Endothelial cell of umbilical vein (primary cell): ENCODE data around the gene CTIF. TPM values are rescaled to one million over a fixed set of nuclear protein-coding genes. Genes with fewer than 3 reads are reported as not detected.
"Not testable (repeated sequence)": the region's sequence is repeated elsewhere in the genome, so short reads cannot be mapped to it uniquely, and the experiment has no call there.

Source experiments
- BruUV-seq: library from RNA; stranded (reverse); fragments of 400-500 nt; replicated peaks from 2 replicates; lab custom pipeline; 2021; lab: Mats Ljungman, UMichigan
- CTCF ChIA-PET: fragments of 300-600, 350-600 bp; sonication (Branson Sonifier 250); formaldehyde crosslinking; loops from one replicate; lab custom pipeline; 2021; ENCODE audit warnings: antibody characterized with exemption, inconsistent platforms; lab: Charles Lee
- POLR2A ChIA-PET: fragments of 300-600, 350-600 bp; sonication (Branson Sonifier 250); formaldehyde crosslinking; loops from one replicate; lab custom pipeline; 2021; ENCODE audit warnings: antibody characterized with exemption, inconsistent platforms; lab: Charles Lee
- DNase-seq: peaks from one replicate; pipeline ENCODE4 v3.0.0-alpha.2; 2011; ENCODE audit warnings: low read depth, low spot score
- FAIRE-seq: peaks from 2 replicates; lab custom pipeline; 2011; peaks lifted over from hg19 to GRCh38; lab: Jason Lieb, UNC
- H2AFZ ChIP-seq: 2 replicates; pipeline ENCODE4 v1.6.0; 2012; ENCODE audit warnings: low read depth, low read length, control low read depth, inconsistent platforms
- H3K27ac ChIP-seq: 2 replicates; pipeline ENCODE4 v1.5.1; 2011; ENCODE audit warnings: low read depth, mild to moderate bottlenecking, control low read depth, low read length, moderate library complexity; ENCODE audit not compliant: insufficient read depth
- H3K27me3 ChIP-seq, 2 experiments: 2 replicates each; pipeline versions ENCODE4 v1.6.0 to v1.6.1; 2011; ENCODE audit warnings: low read length in 2 of 2, mixed read lengths in 1 of 2; ENCODE audit not compliant: control insufficient read depth in 2 of 2, insufficient read depth in 2 of 2
- H3K36me3 ChIP-seq, 2 experiments: 2 replicates in 1 of 2; 3 replicates in 1 of 2; pipeline ENCODE4 v1.5.1; 2011; ENCODE audit warnings: low read length in 2 of 2, mild to moderate bottlenecking in 1 of 2, moderate library complexity in 1 of 2; ENCODE audit not compliant: control insufficient read depth in 2 of 2, insufficient read depth in 2 of 2; ENCODE audit errors: extremely low read depth in 1 of 2
- H3K4me1 ChIP-seq: 3 replicates; pipeline ENCODE4 v1.5.1; 2011; ENCODE audit warnings: mild to moderate bottlenecking, low read length; ENCODE audit not compliant: control insufficient read depth, insufficient read depth; ENCODE audit errors: extremely low read depth
- H3K4me2 ChIP-seq: 2 replicates; pipeline ENCODE4 v1.6.1; 2011; ENCODE audit warnings: low read length, control low read depth, mixed read lengths; ENCODE audit not compliant: insufficient read depth
- H3K4me3 ChIP-seq, 3 experiments: fragments of 200-600 bp in 1 of 3; sonication (generic), shearing (Covaris generic) in 1 of 3; replicated peaks in 1 of 3; 2 replicates each; pipeline ENCODE4 v1.5.1; 2011 to 2016; ENCODE audit warnings: control low read depth in 3 of 3, low read length in 3 of 3, mild to moderate bottlenecking in 2 of 3, inconsistent platforms in 1 of 3, low read depth in 1 of 3, moderate library complexity in 1 of 3; ENCODE audit not compliant: insufficient read depth in 1 of 3
- H3K79me2 ChIP-seq: 2 replicates; pipeline ENCODE4 v1.6.0; 2012; ENCODE audit warnings: low read length, inconsistent platforms; ENCODE audit not compliant: control insufficient read depth, insufficient read depth
- H3K9ac ChIP-seq: replicated peaks from 2 replicates; pipeline ENCODE3; 2011; ENCODE audit warnings: low read length, control low read depth; ENCODE audit not compliant: insufficient read depth; ENCODE audit errors: extremely low read depth
- H3K9me1 ChIP-seq: replicated peaks from 3 replicates; pipeline ENCODE4 v1.6.0; 2011; ENCODE audit warnings: mild to moderate bottlenecking, low read length; ENCODE audit not compliant: control insufficient read depth, insufficient read depth; ENCODE audit errors: extremely low read depth
- H3K9me3 ChIP-seq: replicated peaks from 2 replicates; pipeline ENCODE4 v1.5.1; 2012; ENCODE audit warnings: low read length, inconsistent platforms; ENCODE audit not compliant: control insufficient read depth, insufficient read depth
- H4K20me1 ChIP-seq: replicated peaks from 2 replicates; pipeline ENCODE3; 2011; ENCODE audit warnings: mild to moderate bottlenecking, low read length; ENCODE audit not compliant: control insufficient read depth, insufficient read depth; ENCODE audit errors: extremely low read depth
- CTCF ChIP-seq, 2 donors: IDR thresholded peaks; 1 replicate in 1 of 2; 2 replicates in 1 of 2; pipeline ENCODE4 v1.5.1; 2011; ENCODE audit warnings: low read length in 2 of 2, mild to moderate bottlenecking in 2 of 2, moderate library complexity in 2 of 2, control low read depth in 1 of 2, inconsistent platforms in 1 of 2, low read depth in 1 of 2; ENCODE audit not compliant: insufficient read depth in 1 of 2; ENCODE audit errors: extremely low read depth in 1 of 2
- EZH2 ChIP-seq: IDR thresholded peaks from 2 replicates; pipeline ENCODE4 v1.6.1; 2012; ENCODE audit warnings: borderline replicate concordance, low read depth, mild to moderate bottlenecking, moderate library complexity, low read length, inconsistent platforms; ENCODE audit not compliant: severe bottlenecking
- FOS ChIP-seq: IDR thresholded peaks from 2 replicates; pipeline ENCODE4 v1.6.1; 2011; ENCODE audit warnings: mild to moderate bottlenecking, low read length, moderate library complexity, borderline replicate concordance; ENCODE audit not compliant: insufficient read depth
- GATA2 ChIP-seq: IDR thresholded peaks from 2 replicates; pipeline ENCODE4 v1.7.0; 2011; ENCODE audit warnings: low read depth, mild to moderate bottlenecking, moderate library complexity, mixed read lengths, low read length; ENCODE audit not compliant: insufficient read length, insufficient read depth
- JUN ChIP-seq: IDR thresholded peaks from 2 replicates; pipeline ENCODE4 v1.6.1; 2011; ENCODE audit warnings: borderline replicate concordance, low read depth; ENCODE audit not compliant: insufficient read length, insufficient read depth
- MYC ChIP-seq: IDR thresholded peaks from one replicate; pipeline ENCODE4 v1.6.1; 2011; ENCODE audit warnings: mild to moderate bottlenecking, low read depth, low read length
- POLR2A ChIP-seq: IDR thresholded peaks from 2 replicates; pipeline ENCODE4 v1.6.1; 2012; ENCODE audit warnings: low read depth, mild to moderate bottlenecking, control low read depth, low read length
- POLR2AphosphoS5 ChIP-seq: IDR thresholded peaks from 2 replicates; pipeline ENCODE4 v1.6.1; 2012; ENCODE audit warnings: low read depth, mild to moderate bottlenecking, control low read depth, low read length, moderate library complexity; ENCODE audit not compliant: insufficient read depth
- dilution Hi-C: fragments of 300-500 bp; cut with MboI; formaldehyde crosslinking; loops from one replicate; pipeline ENCODE4 v1.15.0; 2019; ENCODE audit warnings: low sequenced_read_pairs; ENCODE audit not compliant: extremely low pct_ligation_motif_present
- intact Hi-C: fragments of 100-400 bp; cut with micrococcal nuclease; formaldehyde crosslinking; loops from one replicate; pipeline ENCODE4 v1.10.0; 2022
- polyA plus RNA-seq, 4 experiments: library from polyadenylated mRNA; depleted of rRNA in 3 of 4; stranded (reverse) in 3 of 4; unstranded in 1 of 4; fragments of >200 nt; gene quantifications; 2 replicates each; pipeline versions ENCODE4 v1.2.1 to v1.2.3, GENCODE V29; 2011 to 2012; ENCODE audit warnings: missing spikeins in 1 of 4
- total RNA-seq: library from RNA; stranded (reverse); gene quantifications from 2 replicates; pipeline ENCODE4 v1.2.3, GENCODE V29; 2021
- TF ChIP-seq, protein P1 (sequence below): IDR thresholded peaks from 2 replicates; pipeline ENCODE4 v1.6.1; 2011; ENCODE audit not compliant: insufficient read depth, insufficient read length

Gene CTIF
- total and polyA plus RNA-seq, 2 donors (not counting 3 experiments of a cell fraction or from before 2014, with no cell fraction given) = 20.9 to 57.7 TPM

DNA sequence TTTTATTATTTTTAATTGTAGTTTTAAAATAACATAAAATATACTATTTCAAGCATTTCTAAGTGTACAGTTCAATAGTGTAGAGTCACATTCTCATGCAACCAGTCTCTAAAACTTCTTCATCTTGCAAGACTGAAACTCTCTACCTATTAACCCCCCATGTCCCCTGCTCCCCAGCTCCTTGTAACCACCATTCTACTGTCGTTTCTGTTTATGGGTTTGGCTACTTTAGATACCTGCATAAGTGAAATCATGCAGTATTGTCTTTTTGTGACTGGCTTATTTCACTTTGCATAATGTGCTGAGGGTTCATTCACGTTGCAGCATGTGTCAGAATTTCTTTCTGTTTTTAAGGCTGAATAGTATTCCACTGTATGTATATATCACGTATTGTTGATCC, 272.6 kb downstream of the CTIF start:
- H3K27ac ChIP-seq = no peak overlapping the region
- no peaks in the 10 kb centered on the region for H4K20me1 ChIP-seq
- H3K9me1 ChIP-seq = no peaks in the 10 kb centered on the region
- ChIA-PET CTCF (no interaction called here), POLR2A (no interaction called here)
- no peak overlapping the region for H2AFZ ChIP-seq
- no peaks in the 10 kb centered on the region for H3K9me3 ChIP-seq
- BruUV-seq = no TSS peak
- H3K4me3 ChIP-seq = no peak overlapping the region
- dilution Hi-C loops = no loop called here
- DNase-seq = no peak
- TF ChIP-seq JUN = no peak
- no peak for TF ChIP-seq EZH2
- no peak for TF ChIP-seq CTCF (IDR thresholded peaks at IDR 0.05; ENCODE audit: extremely low read depth in 1 of 2, insufficient read depth in 1 of 2, low read depth in 1 of 2, low read length in 2 of 2)
- no peak for TF ChIP-seq GATA2
- TF ChIP-seq MYC = no peak
- TF ChIP-seq FOS = no peak
- no peak for TF ChIP-seq POLR2AphosphoS5
- TF ChIP-seq, protein P1, sequence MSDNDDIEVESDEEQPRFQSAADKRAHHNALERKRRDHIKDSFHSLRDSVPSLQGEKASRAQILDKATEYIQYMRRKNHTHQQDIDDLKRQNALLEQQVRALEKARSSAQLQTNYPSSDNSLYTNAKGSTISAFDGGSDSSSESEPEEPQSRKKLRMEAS = no peak
- TF ChIP-seq POLR2A = no peak
- H3K4me1 ChIP-seq = no peaks in the 10 kb centered on the region
- H3K79me2 ChIP-seq = no peaks in the 10 kb centered on the region
- no peak overlapping the region for H3K4me2 ChIP-seq
- no peak overlapping the region for H3K9ac ChIP-seq
- no peaks in the 10 kb centered on the region for H3K36me3 ChIP-seq
- intact Hi-C loops = no loop called here
- FAIRE-seq = no peak
- no peaks in the 10 kb centered on the region for H3K27me3 ChIP-seq

- dilution Hi-C loops, H4K20me1 ChIP-seq, H3K4me3 ChIP-seq, FAIRE-seq, H3K36me3 ChIP-seq, H3K4me2 ChIP-seq, H3K27me3 ChIP-seq, POLR2A ChIA-PET, H3K9me1 ChIP-seq, H2AFZ ChIP-seq, H3K4me1 ChIP-seq, H3K27ac ChIP-seq, intact Hi-C loops, H3K9me3 ChIP-seq, BruUV-seq, H3K79me2 ChIP-seq, H3K9ac ChIP-seq, DNase-seq: not testable (repeated sequence)
- CTCF ChIA-PET = interaction anchor here (2.2 kb wide), 1 partner anchor 16 kb away, joined by 5 read pairs; no protein-coding TSS in a partner anchor
Observed at GRCh38 chr18:48811977-48812451, 273.2 kb downstream of the CTIF start.
